ENCODE results near the gene PSKH1.
"Not testable (repeated sequence)": the region's sequence is repeated elsewhere in the genome, so short reads cannot be mapped to it uniquely, and the experiment has no call there.

The PSKH1 gene

DNA sequence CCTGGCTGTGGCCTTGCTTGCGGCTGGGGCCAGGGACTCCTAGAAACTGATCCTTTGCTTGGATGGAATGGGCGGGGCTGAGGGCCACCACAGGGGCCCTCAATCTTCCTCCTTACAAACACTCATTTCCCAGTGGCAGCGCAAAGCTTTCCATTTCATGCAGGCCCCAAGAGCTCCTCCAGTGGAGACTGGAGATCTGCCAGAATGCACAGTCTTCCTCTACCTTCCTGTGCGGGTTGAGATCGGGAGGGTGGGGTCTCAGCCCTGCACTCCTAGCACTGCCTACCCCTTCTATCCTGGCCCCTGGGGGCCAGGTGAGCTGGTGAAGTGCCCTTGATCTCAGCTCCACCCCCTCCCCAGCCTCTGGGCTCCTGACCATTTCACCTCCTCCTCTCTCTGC is 6.7 kb upstream of the PSKH1 start:
- DNase-seq (ENCODE audit: low spot score) = no peak

- no peak for DNase-seq (ENCODE audit: low spot score)
These were observed 4.7 kb upstream of the PSKH1 start for GRCh38 chr16:67888331-67888730.

DNA sequence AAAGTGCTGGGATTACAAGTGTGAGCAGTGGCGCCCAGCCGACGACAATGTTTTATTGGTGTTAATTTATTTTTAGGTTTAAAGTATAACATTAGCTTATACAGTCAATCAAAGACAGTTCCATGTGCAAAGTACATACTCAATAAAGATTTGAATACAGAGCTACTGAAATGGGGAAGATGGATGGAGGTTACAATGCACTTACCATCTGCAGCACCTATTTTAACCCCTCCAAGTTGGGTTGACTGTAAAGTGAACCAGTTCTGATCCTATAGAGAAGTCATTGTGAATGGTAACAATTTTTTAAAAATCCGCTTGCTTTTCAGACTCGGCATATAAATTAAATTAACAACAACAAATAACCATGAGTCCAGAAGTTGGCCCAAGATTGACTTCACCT is 679 bp upstream of the PSKH1 start:
- DNase-seq (ENCODE audit: low spot score) = no peak

- no peak for DNase-seq (ENCODE audit: low spot score)
These were observed 817 bp downstream of the PSKH1 start for GRCh38 chr16:67893743-67894399.

DNA sequence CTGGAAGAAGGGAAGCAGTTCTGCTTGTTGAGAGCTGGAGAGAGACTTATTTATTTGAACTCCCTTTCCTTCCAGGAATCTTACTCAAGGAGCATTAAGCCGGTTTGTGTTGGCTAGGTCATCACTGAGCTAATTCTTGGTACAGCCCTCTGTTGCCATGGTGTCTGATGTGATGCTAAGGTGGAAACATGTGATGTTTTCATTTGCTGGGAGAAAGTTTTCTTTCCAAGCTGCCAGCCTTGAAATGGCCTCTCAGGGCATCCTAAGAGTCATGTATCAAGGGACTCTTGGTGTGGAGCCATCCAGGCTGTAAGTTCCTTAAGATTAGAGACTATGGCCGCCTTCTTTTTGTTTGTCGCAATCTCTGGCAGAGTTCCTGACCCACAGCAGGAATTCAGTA is 4.2 kb downstream of the PSKH1 start:
- DNase-seq (ENCODE audit: low spot score) = no peak

DNA sequence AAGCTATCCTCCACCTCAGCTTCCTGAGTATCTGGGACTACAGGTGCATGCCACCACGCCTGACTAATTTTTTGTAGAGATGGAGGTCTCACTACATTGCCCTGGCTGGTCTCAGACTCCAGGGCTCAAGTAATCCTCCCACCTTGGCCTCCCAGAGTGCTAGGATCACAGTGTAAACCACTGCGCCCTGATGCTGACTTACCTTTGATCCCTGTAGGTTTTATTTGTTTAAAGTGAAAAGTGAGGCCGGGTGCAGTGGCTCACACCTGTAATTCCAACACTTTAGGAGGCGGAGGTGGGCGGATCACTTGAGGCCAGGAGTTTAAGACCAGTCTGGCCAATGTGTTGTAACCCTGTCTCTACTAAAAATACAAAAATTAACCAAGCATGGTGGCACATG is 8.7 kb downstream of the PSKH1 start:
- no peak for DNase-seq (ENCODE audit: low spot score)

DNA sequence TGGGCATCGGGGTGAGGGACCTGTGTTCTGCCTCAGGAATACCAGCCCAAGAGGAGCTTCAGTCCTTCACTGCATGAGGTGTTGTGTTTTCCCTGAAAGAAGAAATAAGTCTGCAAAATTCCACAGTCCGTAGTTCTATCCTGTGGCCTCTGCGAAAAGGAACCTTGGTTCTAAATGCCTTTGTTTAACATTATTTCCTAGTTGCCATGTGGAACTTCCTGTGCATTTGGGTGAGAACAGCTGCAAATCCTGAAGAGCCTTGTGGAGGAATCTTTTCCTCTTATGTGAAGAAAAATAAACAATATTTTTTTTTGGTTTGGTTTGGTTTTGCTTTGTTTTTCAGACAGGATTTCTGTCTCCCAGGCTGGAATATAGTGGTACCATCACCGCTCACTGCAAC is 9.8 kb downstream of the PSKH1 start:
- DNase-seq (ENCODE audit: low spot score) = no peak

DNA sequence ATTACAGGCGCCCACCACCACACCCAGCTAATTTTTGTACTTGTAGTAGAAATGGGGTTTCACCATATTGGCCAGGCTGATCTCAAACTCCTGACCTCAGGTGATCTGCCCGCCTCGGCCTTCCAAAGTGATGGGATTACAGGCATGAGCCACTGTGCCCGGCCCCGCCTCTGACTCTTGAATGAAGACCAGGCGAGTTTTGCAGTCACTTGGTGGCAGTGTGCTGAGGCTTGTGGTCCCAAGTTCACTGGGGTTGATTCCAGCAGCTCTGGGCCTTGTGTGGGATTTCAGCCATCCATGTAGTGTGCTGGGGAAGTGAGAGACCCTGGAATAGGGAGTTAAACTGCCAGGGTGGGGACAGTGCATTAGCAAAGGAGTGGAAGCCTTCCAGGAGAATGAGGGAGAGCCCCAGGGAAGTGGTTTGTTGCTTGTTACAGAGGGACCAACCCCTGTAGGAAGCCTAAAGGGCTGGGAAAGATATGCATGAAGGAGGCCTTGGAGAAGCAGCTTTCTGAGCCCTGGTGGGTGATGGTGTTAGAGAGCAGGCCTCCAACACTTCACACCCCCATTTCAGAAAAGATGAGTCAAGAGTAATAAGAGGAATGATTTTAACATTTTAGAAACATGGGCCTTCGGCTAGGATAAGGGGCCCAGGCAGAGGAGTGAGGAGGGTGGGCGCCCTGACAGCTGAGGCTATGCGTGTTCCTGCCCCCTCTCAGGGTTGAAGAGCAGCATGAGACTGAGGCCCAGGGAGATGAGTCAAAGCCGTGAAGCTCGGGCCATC is 14.5 kb downstream of the PSKH1 start:
- DNase-seq (ENCODE audit: low spot score) = no peak

GRCh38 chr16:67909056-67909742 is 16.1 kb downstream of the PSKH1 start:
- no peak for DNase-seq (ENCODE audit: low spot score)

- DNase-seq (ENCODE audit: low spot score) = no peak
These were observed 17.1 kb downstream of the PSKH1 start for GRCh38 chr16:67910158-67910557.

GRCh38 chr16:67914758-67915495 is 21.9 kb downstream of the PSKH1 start:
- no peak for DNase-seq (ENCODE audit: low spot score)

DNA sequence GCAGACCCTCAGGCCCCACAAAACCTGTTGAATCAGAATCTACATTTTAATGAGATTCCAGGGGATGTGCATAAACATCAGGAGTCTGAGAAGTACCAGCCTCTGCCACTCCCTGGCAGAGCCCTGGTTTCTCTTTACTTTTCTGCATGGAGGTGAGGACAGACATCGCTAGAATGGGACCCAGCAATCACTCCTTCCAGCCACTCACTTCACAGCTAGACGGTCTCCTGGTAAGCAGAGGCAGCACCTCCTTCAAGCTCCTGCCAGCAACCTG is 22.4 kb downstream of the PSKH1 start:
- not testable (repeated sequence) for DNase-seq (ENCODE audit: low spot score)

DNA sequence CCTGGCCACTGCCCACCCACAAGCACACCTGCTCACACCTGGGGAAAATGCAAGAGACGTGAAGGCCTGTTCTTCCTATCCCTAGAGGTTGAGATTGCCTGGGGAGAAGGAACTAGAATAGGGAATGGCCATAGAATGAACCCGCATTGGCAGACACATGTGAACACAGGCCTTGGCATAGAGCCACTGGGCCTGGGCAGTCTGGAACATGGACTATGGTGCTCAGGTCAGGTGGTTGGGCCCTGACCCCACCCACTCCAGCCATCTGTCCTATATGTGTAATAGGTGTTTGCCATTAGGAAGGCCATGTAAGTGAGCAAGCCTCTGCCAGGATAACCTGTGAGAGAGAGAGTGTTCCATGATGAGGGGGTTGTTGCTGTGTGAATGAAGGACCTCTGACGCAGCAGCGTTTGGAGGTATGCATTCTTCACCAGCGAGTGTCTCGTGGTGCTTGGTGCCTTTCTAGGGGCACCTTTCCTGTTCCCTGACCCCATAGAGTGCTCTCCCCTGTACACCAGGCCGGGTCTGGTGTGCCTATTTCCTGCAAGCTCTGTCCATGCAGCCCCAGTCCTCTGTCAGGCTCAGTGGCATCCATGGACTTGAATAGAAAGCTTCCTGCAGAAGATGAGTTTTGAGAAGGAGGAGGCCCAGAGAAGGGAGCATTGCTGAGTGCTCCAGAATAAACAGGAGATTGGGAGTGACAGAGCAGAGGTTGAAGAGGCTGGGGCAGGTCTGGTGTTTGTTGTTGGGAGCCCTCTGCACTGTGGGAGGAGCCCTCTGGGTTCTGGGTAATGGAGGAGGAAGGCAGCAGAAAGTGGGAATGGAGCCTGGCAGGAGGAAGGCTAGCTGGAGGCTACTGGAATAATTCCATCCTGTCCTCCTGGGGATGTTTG is 23.0 kb downstream of the PSKH1 start:
- DNase-seq (ENCODE audit: low spot score) = no peak

- DNase-seq (ENCODE audit: low spot score) = no peak
These were observed 24.2 kb downstream of the PSKH1 start for GRCh38 chr16:67917140-67917851.

DNA sequence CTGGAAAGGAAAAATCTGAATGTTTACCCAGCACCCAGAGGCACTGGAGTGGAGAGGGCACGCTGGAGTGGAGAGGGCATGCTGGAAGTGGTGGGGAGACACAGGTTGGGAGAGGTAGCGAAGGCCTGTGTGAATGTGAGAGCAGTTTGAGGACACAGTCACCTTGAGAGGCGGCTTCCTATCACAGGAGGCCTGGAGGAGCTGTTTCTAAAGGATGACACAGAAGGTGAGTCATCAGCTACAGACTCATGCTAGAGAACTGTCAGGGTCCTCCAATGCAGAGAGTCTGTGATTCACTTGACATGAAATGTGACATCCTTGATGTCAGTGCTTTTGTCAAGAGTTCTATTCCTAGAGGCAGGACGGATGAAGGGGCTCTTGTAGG is 24.8 kb downstream of the PSKH1 start:
- peak; percentile 28 for DNase-seq (ENCODE audit: low spot score)

GRCh38 chr16:67919622-67920221 is 26.7 kb downstream of the PSKH1 start:
- DNase-seq (ENCODE audit: low spot score) = no peak

- DNase-seq (ENCODE audit: low spot score) = no peak
These were observed 29.2 kb downstream of the PSKH1 start for GRCh38 chr16:67922221-67922620.

DNA sequence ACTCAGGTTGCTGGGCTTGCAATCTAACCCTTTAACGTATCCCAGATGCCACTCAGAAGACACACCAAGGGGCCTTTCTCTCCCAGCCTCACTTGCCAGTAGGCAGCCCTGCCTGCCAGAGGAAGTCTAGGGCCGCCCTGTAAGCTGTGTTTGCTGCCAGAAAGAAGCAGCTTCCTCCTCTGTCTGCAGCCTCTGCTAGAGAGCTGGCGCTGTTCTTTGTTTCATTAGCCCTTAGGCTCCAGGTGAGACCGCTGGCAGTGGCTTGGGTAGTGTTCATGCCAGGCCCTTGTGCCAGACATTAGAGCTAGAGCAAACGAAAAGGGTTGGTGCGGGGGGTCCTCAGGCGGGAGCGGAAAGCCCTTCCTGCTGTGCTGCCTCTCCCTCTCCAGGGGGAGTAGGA is 29.7 kb downstream of the PSKH1 start:
- DNase-seq (ENCODE audit: low spot score) = no peak

GRCh38 chr16:67923414-67924116 is 30.5 kb downstream of the PSKH1 start:
- no peak for DNase-seq (ENCODE audit: low spot score)
